GM13977 (cell line): ENCODE measurements around the gene PTPN9.

ENCODE experiments used
- DNase-seq: peaks from one replicate; pipeline ENCODE4 v3.0.0; 2012; ENCODE audit warnings: low spot score
- CTCF ChIP-seq: IDR thresholded peaks from 2 replicates; pipeline ENCODE4 v1.5.1; 2012; ENCODE audit warnings: mild to moderate bottlenecking, control low read depth; ENCODE audit not compliant: insufficient read depth; ENCODE audit errors: extremely low read depth, missing control alignments
- in situ Hi-C: fragments of 300-500 bp; cut with MboI; formaldehyde crosslinking; loops from one replicate; pipeline ENCODE4 v1.12.0; 2022; ENCODE audit warnings: low sequenced_read_pairs, low pct_unique_long_range_greater_than_20kb, mixed read lengths, inconsistent platforms; ENCODE audit not compliant: unreplicated experiment

The PTPN9 gene

GRCh38 chr15:75616766-75617165 is 37.7 kb upstream of the PTPN9 start:
- TF ChIP-seq CTCF, result no peak
- in situ Hi-C loops, result no loop called here
- DNase-seq, result no peak

- in situ Hi-C loops, result no loop called here
- no peak for TF ChIP-seq CTCF
- DNase-seq, result no peak
These were observed 27.9 kb upstream of the PTPN9 start for GRCh38 chr15:75606711-75607699.

- no peak for TF ChIP-seq CTCF
- DNase-seq, result no peak
- in situ Hi-C loops, result no loop called here
These were observed 26.9 kb upstream of the PTPN9 start for GRCh38 chr15:75606026-75606425.

- DNase-seq, result no peak
- in situ Hi-C loops, result no loop called here
- TF ChIP-seq CTCF, result no peak
These were observed 20.3 kb upstream of the PTPN9 start for GRCh38 chr15:75599401-75599800.

- TF ChIP-seq CTCF, result no peak
- in situ Hi-C loops, result no loop called here
- DNase-seq, result no peak
These were observed 19.2 kb upstream of the PTPN9 start for GRCh38 chr15:75598361-75598760.

GRCh38 chr15:75597667-75598341 is 18.7 kb upstream of the PTPN9 start:
- in situ Hi-C loops, result no loop called here
- DNase-seq, result no peak
- TF ChIP-seq CTCF, result peak; percentile 41
